Activated CD4-positive, alpha-beta T cell treated with anti-CD3 and anti-CD28 coated beads, Interleukin-2, Interleukin-6, amounts not matched to agents 100 ng/mL and 50 ng/mL, durations not matched to agents 16 hours and 8 hours (primary cell): ENCODE measurements around the gene PARP8.

Source experiments
- DNase-seq: peaks from one replicate; pipeline ENCODE4 v3.0.0-alpha.2; 2020

Gene PARP8

GRCh38 chr5:50856401-50857119 is 190.1 kb downstream of the PARP8 start:
- no peak for DNase-seq

GRCh38 chr5:50863534-50864170 is 197.2 kb downstream of the PARP8 start:
- DNase-seq: no peak

DNA sequence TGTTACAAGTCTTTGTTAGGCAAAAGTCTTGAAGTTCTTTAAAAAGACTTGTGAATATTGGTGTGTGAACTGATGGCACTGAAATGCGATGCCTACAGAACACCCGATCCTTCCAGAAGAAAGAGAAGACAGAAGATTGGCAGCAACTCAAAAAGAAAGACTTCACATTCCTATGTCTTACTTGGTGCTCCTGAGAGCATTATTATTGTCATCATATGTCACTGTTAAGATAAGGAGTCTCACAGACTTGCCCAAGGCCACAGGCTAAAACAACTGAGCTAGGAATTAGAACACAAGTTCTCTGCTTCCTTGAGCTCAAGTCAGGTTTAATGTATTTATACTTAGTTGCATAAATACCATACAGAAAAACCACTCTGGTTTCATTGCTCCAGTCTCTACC is 198.0 kb downstream of the PARP8 start:
- DNase-seq: no peak

- no peak for DNase-seq
These were observed 200.0 kb downstream of the PARP8 start for GRCh38 chr5:50866415-50866814.

DNA sequence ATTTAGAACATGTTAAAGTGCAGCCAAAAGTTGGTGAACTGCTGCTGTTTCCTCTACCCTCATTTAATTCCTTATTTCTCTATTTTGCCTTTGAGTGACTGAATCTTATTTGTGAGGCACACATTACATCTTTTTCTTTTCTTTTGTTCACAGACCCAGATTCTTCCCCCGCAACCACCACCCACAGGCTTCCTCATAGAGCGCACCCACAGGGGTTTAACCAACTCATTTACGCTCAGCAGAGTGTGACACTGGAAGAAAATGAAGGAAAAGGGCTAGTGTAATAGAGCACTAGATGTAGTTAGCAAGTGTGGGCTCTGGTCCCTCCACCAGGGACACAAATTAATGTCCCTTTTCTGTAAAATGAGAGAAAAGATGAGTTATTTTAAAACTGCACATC is 200.7 kb downstream of the PARP8 start:
- DNase-seq: no peak

DNA sequence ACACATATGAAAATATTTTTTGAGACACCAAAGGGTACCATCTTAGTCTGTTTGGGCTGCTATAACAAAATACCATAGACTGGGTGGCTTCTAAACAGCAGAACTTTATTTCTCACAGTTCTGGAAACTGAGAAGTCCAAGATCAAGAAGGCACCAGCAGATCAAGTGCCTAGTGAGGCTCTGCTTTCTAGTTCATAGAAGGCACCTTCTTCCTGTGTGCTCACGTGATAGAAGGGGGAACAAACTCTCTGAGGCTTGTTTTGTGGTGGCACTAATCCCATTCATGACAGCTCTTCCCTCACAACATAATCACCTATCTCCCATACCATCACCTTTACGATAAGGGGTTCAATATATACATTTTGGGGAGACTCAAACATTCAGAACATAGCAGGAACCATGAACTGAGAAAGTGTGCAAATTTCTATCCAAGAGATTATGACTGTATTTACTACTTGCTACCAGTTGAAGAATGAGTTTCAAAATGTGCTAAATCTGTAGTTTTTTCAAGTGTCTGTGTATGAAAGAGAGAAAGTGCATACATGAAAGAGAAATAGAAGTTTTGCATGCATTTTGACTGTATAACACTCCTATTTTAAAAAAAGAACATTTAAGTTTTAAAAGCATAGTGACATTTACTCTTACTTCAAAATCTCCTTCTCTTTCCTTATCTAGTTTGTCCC is 207.3 kb downstream of the PARP8 start:
- DNase-seq: no peak

- DNase-seq: no peak
These were observed 208.0 kb downstream of the PARP8 start for GRCh38 chr5:50874306-50875001.

DNA sequence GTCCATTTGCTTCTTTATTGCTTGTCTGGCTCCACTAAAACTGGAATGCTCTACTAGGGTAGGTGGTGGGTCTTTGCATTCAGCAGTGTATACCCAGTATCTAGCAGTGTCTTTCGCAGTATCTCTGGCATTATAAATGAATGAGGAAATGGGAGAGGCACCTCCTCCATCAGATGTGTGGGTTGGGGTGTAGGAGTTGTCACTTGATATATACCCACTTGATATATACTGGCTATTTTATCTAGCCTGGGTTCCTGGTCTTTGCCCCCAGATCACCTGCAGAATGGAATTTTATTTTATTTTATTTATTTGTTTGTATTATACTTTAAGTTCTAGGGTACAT is 208.5 kb downstream of the PARP8 start:
- DNase-seq: no peak

DNA sequence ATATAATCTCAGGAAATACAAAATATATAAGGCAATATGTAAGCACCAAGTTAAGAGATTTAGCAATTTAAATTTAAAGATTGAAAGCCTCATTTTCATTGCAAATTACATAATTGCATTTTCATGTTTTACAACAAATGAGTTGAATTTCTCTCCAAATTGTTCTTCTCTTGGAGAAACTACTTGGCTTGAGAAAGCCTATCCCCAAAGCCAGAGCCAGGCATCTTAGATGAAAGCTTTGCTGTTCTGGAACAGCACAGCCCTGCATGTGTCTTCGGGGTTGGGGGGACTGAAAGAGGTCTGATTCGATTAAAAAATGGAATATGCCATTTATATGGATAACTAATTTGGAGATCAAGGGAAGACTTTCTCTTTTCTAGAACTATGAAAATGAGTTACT is 212.0 kb downstream of the PARP8 start:
- DNase-seq: no peak

DNA sequence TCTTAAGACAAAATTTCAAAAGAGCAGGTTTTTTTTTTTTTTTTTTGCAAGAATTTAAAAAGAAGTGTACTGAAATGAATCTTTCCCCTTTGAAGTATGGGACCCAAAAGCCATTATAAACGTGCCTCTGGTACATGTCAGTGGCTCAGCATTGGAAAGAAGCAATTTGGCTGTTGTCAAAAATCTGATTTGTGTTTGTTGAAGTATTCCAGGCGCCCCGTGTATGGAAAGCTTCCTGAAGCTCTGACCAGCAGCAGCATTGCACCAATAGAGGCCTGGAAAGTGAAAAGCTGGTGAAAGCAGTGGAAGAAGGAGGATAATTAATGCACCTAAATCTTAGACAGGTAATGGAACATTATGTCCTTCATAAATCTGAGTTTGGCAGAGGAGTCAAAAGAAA is 215.0 kb downstream of the PARP8 start:
- no peak for DNase-seq

DNA sequence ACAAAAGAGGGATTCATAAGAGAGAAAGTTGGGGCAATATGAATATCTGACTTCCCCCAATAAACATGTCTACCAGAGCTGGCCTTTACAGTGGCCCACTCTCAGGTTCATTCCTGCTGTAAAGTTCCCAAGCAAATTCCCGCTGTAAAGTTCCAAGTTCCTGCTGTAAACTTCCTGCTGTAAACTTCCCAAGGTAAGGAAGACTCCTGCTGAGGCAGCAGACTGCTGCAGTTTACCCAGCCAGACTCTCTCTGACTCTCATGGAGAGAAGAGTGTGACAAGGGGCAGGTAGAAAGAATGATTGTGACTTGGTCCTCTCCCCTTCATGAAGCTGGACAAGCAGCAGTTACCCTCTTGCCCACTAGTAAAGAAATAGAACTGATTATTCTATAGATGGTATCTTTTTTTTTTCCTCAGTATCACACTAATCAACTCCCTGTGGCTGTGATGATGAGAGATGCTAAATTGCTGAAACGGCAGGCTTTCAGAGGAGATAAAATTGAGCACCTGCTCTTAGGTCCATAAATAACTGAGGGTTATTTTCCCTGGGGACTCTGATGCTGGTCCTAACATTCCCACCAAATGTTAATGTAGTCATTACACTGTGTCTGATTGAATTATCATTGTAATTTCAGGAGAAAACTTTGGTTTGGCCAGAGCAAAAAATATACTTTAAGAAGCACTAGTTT is 220.4 kb downstream of the PARP8 start:
- no peak for DNase-seq

GRCh38 chr5:50887889-50888633 is 221.6 kb downstream of the PARP8 start:
- DNase-seq: no peak

GRCh38 chr5:50888751-50889150 is 222.3 kb downstream of the PARP8 start:
- DNase-seq: no peak

- DNase-seq: no peak
These were observed 223.4 kb downstream of the PARP8 start for GRCh38 chr5:50889790-50890189.
